ENCODE results near the gene STAT6.

- TF ChIP-seq EZH2phosphoT487 (IDR thresholded peaks at IDR 0.05; ENCODE audit: borderline replicate concordance, low read length) = no peak
- TF ChIP-seq, protein P1, sequence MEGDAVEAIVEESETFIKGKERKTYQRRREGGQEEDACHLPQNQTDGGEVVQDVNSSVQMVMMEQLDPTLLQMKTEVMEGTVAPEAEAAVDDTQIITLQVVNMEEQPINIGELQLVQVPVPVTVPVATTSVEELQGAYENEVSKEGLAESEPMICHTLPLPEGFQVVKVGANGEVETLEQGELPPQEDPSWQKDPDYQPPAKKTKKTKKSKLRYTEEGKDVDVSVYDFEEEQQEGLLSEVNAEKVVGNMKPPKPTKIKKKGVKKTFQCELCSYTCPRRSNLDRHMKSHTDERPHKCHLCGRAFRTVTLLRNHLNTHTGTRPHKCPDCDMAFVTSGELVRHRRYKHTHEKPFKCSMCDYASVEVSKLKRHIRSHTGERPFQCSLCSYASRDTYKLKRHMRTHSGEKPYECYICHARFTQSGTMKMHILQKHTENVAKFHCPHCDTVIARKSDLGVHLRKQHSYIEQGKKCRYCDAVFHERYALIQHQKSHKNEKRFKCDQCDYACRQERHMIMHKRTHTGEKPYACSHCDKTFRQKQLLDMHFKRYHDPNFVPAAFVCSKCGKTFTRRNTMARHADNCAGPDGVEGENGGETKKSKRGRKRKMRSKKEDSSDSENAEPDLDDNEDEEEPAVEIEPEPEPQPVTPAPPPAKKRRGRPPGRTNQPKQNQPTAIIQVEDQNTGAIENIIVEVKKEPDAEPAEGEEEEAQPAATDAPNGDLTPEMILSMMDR (IDR thresholded peaks at IDR 0.05; ENCODE audit: low read depth, low read length, poor library complexity, severe bottlenecking) = no peak
These were observed 30.1 kb upstream of the STAT6 start for GRCh38 chr12:57141249-57141648.

Measured in DOHH2 (cell line).